Skeletal muscle tissue (tissue), 4 donors: Measurements from ENCODE around the gene PTPRS. TPM values are rescaled to one million over a fixed set of nuclear protein-coding genes. Genes with fewer than 3 reads are reported as not detected.
"Not testable (repeated sequence)": the region's sequence is repeated elsewhere in the genome, so short reads cannot be mapped to it uniquely, and the experiment has no call there.

Source experiments
- H3K27ac ChIP-seq: one replicate; pipeline ENCODE4 v1.7.0; 2013; ENCODE audit warnings: mild to moderate bottlenecking, low read depth, low read length, inconsistent platforms
- H3K27me3 ChIP-seq, 3 donors: one replicate each; pipeline ENCODE4 v1.7.0; 2013; ENCODE audit warnings: low read length in 3 of 3; ENCODE audit not compliant: control insufficient read depth in 3 of 3, insufficient read depth in 3 of 3
- H3K36me3 ChIP-seq, 3 donors: one replicate each; pipeline ENCODE4 v1.7.0; 2013; ENCODE audit warnings: low read length in 3 of 3; ENCODE audit not compliant: control insufficient read depth in 3 of 3, insufficient read depth in 3 of 3
- H3K4me1 ChIP-seq, 3 donors: one replicate each; pipeline ENCODE4 v1.7.0; 2013; ENCODE audit warnings: low read length in 3 of 3, mild to moderate bottlenecking in 3 of 3; ENCODE audit not compliant: control insufficient read depth in 3 of 3, insufficient read depth in 3 of 3
- H3K4me3 ChIP-seq, 3 donors: one replicate each; pipeline ENCODE4 v1.7.0; 2013; ENCODE audit warnings: low read length in 3 of 3
- H3K9ac ChIP-seq, 3 donors: one replicate each; pipeline ENCODE4 v1.7.0; 2013; ENCODE audit warnings: low read length in 3 of 3, mild to moderate bottlenecking in 3 of 3, moderate library complexity in 2 of 3, low read depth in 1 of 3
- H3K9me3 ChIP-seq, 3 donors: one replicate each; pipeline ENCODE4 v1.7.0; 2013; ENCODE audit warnings: low read length in 3 of 3; ENCODE audit not compliant: control insufficient read depth in 3 of 3
- total RNA-seq: library from RNA; depleted of rRNA; stranded (reverse); fragments of >200 nt; gene quantifications from one replicate; pipeline ENCODE4 v1.2.3, GENCODE V29; 2014
- donor health status: Osteomylitis.

Gene PTPRS
- total RNA-seq, result 79.9 TPM

DNA sequence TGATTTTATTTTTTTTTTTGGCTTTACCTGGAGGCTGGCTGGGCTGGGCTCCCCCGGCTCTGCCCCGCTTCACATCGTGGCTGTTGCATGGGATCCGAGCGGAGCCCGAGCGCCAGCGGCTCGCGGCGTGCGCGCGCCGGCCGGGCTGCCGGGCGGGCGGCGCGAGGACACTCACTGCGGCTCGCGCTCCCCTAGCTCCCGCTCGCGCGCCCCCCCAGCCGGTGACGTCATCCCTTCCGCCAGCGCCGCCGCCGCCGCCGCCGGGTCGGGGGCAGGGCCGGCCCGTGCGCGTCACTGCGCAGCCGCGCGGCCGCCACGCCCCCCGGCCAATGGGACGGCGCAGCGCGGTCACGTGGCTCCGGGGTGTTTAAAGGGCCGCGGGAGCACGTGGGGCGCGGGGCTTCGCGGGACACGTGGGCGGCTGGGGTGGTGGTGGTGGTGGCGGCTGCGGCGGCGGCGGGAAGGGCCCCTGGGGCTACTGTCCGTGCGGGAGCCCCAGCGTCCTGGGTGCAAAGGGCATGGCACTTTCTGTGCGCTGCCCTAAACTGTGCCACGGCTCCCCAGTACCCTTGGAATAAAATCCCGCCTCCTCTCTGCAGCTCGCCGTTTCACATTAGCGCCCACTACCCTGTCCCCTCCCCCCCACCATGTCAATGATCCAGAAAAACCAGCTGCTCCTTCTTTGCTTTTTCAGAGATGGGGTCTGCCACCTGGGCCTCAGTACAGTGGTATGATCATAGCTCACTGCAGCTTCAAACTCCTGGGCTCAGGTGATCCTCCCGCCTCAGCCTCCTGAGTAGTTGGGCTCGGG, at the start of gene PTPRS:
Gene PTPRS (minus strand): TSS at position 176 of the 811 bp plus-strand sequence. CDS start 54,672 bp downstream, outside the sequence.
- no peaks in the 10 kb centered on the region for H3K36me3 ChIP-seq
- peak within 1 kb of the TSS in 2 of 3 donors; percentile 51 to 67 for H3K4me3 ChIP-seq
- H3K27me3 ChIP-seq, result peaks cover 32 to 43% (median 33%) of the 10 kb centered on the region in 3 donors
- H3K27ac ChIP-seq, result no peak within 1 kb of the TSS
- peak within 1 kb of the TSS in 1 of 3 donors; percentile 16 for H3K9ac ChIP-seq
- peaks cover 0 to 5% (median 0%) of the 10 kb centered on the region in 3 donors for H3K4me1 ChIP-seq
- no peaks in the 10 kb centered on the region for H3K9me3 ChIP-seq

DNA sequence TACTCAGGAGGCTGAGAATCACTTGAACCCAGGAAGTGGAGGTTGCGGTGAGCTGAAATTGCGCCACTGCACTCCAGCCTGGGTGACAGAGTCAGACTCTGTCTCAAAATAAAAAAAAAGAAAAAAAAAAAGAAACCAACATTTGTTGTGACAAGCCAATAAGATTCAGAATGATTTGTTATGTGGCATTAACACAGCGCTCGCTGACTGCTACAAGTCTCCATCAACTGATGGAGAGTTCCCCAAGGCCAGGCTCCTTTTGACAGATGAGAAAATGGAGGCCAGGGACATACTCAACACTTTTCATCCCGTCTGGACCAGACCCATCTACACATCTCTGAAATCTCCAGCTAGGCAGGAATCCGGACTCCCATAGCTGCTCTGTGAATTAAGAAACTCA, 48.7 kb upstream of the PTPRS start:
- Histone ChIP-seq H3K36me3 (no peaks in the 10 kb centered on the region), H3K4me1 (no peaks in the 10 kb centered on the region), H3K4me3 (no peak overlapping the region), H3K27me3 (peaks cover 26 to 34% (median 33%) of the 10 kb centered on the region in 3 donors), H3K9ac (no peak overlapping the region), H3K9me3 (peaks cover 0 to 4% (median 3%) of the 10 kb centered on the region in 3 donors), H3K27ac (no peak overlapping the region)

- peaks cover 3 to 6% (median 6%) of the 10 kb centered on the region in 3 donors for H3K9me3 ChIP-seq
- H3K27me3 ChIP-seq, result peaks cover 8 to 15% (median 15%) of the 10 kb centered on the region in 3 donors
- H3K4me1 ChIP-seq, result no peaks in the 10 kb centered on the region
- H3K9ac ChIP-seq, result no peak overlapping the region
- no peaks in the 10 kb centered on the region for H3K36me3 ChIP-seq
- H3K4me3 ChIP-seq, result no peak overlapping the region
- H3K27ac ChIP-seq, result no peak overlapping the region
Observed at GRCh38 chr19:5387472-5387871, 46.9 kb upstream of the PTPRS start.

- H3K4me1 ChIP-seq, result no peaks in the 10 kb centered on the region
- H3K9me3 ChIP-seq, result peaks cover 5 to 8% (median 6%) of the 10 kb centered on the region in 3 donors
- H3K36me3 ChIP-seq, result no peaks in the 10 kb centered on the region
- H3K27ac ChIP-seq, result no peak overlapping the region
- H3K27me3 ChIP-seq, result peaks cover 3 to 10% (median 8%) of the 10 kb centered on the region in 3 donors
- H3K4me3 ChIP-seq, result no peak overlapping the region
- no peak overlapping the region for H3K9ac ChIP-seq
Observed at GRCh38 chr19:5386841-5387240, 46.2 kb upstream of the PTPRS start.

- H3K9me3 ChIP-seq, H3K9ac ChIP-seq, H3K27me3 ChIP-seq, H3K4me1 ChIP-seq, H3K36me3 ChIP-seq, H3K27ac ChIP-seq, H3K4me3 ChIP-seq: not testable (repeated sequence)
Observed at GRCh38 chr19:5381197-5381596, 40.6 kb upstream of the PTPRS start.

- no peak overlapping the region for H3K9ac ChIP-seq
- peaks cover 2 to 3% (median 3%) of the 10 kb centered on the region in 3 donors for H3K27me3 ChIP-seq
- no peaks in the 10 kb centered on the region for H3K36me3 ChIP-seq
- peaks cover 3 to 8% (median 3%) of the 10 kb centered on the region in 3 donors for H3K9me3 ChIP-seq
- H3K4me1 ChIP-seq, result no peaks in the 10 kb centered on the region
- H3K27ac ChIP-seq, result no peak overlapping the region
- H3K4me3 ChIP-seq, result no peak overlapping the region
Observed at GRCh38 chr19:5380215-5380919, 39.8 kb upstream of the PTPRS start.

GRCh38 chr19:5376928-5377327, 36.3 kb upstream of the PTPRS start:
- Histone ChIP-seq H3K4me1 (no peaks in the 10 kb centered on the region), H3K27ac (no peak overlapping the region), H3K9ac (no peak overlapping the region), H3K9me3 (peaks cover 0 to 3% (median 0%) of the 10 kb centered on the region in 3 donors), H3K27me3 (peaks cover 7 to 15% (median 14%) of the 10 kb centered on the region in 3 donors), H3K36me3 (no peaks in the 10 kb centered on the region), H3K4me3 (no peak overlapping the region)

DNA sequence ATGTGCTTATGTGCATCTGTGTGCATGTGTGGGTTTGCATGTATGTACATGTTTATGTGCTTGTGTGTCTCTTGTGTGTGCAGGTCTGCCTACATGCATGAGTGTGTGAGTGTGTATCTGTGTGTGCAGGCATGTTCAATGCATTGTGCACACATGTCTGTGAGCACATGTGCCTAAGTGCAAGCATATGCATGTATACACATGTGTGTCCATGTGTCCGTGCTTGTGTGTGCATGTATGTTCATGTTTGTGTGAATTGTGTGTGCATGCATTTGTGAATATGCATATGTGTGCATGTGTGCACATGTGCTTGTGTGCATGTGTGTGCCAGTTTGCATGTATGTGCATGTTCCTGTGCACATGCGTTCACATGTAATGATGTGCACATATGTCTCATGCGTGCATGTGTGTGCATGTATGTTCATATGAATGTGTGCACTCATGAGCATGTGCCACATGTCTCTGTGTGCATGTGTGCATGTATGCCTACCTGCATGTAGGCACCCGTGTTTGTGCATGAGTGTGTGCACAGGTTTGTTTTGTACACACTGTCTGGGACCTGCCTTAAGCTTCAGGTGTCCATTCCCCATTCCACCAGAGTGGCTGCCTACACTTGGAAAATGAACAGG, 32.1 kb upstream of the PTPRS start:
- H3K27ac ChIP-seq, result no peak overlapping the region
- H3K36me3 ChIP-seq, result no peaks in the 10 kb centered on the region
- H3K27me3 ChIP-seq, result peaks cover 18 to 23% (median 21%) of the 10 kb centered on the region in 3 donors
- peaks cover 0 to 3% (median 0%) of the 10 kb centered on the region in 3 donors for H3K9me3 ChIP-seq
- H3K9ac ChIP-seq, result no peak overlapping the region
- H3K4me3 ChIP-seq, result no peak overlapping the region
- no peaks in the 10 kb centered on the region for H3K4me1 ChIP-seq

DNA sequence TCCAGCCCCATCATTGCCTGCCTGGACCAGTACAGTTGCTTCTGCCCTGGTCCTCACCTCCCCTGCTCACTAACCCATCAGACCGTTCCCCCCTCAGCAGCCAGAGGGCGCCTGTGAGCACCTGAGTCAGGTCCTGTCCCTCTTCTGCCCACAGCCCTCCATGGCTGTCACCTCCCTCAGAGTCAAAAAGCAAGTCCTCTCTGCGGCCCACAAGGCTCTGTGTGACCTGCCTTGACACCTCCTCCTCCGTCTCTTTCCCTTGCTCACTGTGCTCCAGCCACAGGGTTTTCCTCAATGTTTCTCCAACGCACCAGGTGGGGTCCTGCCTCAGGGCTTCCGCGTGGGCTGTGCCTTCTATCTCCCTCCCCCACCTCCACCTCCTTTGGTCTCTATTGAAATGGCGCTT, 29.4 kb upstream of the PTPRS start:
- Histone ChIP-seq H3K36me3 (no peaks in the 10 kb centered on the region), H3K27me3 (peaks cover 17 to 31% (median 26%) of the 10 kb centered on the region in 3 donors), H3K4me1 (no peaks in the 10 kb centered on the region), H3K9me3 (peaks cover 0 to 3% (median 0%) of the 10 kb centered on the region in 3 donors), H3K4me3 (no peak overlapping the region), H3K27ac (no peak overlapping the region), H3K9ac (no peak overlapping the region)
